ENCODE measurements around the gene PGAM2.

Gene PGAM2

DNA sequence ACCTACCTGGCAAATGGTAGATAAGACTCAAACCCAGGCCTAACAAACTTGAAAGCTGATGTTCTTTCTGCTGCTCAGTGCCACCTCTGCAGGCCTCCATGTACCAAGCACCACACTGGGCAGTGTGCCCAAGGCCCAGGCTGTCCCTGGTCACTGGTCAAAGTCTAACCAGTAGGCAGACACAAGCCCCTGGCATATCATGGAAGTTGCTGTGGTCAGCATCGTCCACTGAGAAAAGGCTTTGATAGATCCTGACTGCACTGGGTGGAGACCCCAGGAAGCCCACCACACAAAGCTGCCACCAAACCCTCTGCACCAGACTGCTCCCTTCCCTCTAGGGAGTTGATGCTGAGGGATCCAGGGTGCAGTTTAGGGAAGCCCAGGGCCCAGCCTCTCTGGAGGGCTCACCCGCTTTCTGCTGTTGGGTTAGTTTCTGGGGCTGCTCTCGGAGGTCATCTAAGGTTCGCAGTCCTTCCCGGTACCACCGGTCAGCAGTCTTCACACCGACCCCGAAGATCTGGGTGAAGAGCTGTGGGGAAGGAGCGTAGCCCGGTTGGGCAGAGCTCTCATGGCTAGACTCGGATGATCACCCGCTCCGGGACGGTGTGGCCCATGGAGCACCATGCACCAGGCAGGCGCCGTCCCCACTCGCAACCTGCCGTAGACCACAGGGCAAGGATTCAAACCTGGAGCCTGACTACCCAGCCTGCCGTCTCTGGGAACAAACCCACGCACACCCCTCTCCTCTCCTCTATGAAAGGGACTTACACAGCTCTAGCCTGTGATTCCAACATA, 10.9 kb upstream of the PGAM2 start:
- DNase-seq (ENCODE audit: low spot score): no peak
- Histone ChIP-seq H3K27me3 (ENCODE audit: insufficient read depth, poor library complexity, severe bottlenecking) (no peaks in the 10 kb centered on the region), H3K9me3 (ENCODE audit: severe bottlenecking) (no peaks in the 10 kb centered on the region), H3K36me3 (ENCODE audit: low read depth) (peaks cover 55% of the 10 kb centered on the region), H3K4me3 (ENCODE audit: severe bottlenecking) (no peak overlapping the region), H3K4me1 (ENCODE audit: insufficient read depth, poor library complexity, severe bottlenecking) (peaks cover 22% of the 10 kb centered on the region), H3K27ac (ENCODE audit: poor library complexity, severe bottlenecking) (peak overlapping the region; percentile 97)
- ATAC-seq (ENCODE audit: low read depth): no peak
- TF ChIP-seq, protein P1, sequence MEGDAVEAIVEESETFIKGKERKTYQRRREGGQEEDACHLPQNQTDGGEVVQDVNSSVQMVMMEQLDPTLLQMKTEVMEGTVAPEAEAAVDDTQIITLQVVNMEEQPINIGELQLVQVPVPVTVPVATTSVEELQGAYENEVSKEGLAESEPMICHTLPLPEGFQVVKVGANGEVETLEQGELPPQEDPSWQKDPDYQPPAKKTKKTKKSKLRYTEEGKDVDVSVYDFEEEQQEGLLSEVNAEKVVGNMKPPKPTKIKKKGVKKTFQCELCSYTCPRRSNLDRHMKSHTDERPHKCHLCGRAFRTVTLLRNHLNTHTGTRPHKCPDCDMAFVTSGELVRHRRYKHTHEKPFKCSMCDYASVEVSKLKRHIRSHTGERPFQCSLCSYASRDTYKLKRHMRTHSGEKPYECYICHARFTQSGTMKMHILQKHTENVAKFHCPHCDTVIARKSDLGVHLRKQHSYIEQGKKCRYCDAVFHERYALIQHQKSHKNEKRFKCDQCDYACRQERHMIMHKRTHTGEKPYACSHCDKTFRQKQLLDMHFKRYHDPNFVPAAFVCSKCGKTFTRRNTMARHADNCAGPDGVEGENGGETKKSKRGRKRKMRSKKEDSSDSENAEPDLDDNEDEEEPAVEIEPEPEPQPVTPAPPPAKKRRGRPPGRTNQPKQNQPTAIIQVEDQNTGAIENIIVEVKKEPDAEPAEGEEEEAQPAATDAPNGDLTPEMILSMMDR (IDR thresholded peaks at IDR 0.05; ENCODE audit: poor library complexity, severe bottlenecking): no peak

DNA sequence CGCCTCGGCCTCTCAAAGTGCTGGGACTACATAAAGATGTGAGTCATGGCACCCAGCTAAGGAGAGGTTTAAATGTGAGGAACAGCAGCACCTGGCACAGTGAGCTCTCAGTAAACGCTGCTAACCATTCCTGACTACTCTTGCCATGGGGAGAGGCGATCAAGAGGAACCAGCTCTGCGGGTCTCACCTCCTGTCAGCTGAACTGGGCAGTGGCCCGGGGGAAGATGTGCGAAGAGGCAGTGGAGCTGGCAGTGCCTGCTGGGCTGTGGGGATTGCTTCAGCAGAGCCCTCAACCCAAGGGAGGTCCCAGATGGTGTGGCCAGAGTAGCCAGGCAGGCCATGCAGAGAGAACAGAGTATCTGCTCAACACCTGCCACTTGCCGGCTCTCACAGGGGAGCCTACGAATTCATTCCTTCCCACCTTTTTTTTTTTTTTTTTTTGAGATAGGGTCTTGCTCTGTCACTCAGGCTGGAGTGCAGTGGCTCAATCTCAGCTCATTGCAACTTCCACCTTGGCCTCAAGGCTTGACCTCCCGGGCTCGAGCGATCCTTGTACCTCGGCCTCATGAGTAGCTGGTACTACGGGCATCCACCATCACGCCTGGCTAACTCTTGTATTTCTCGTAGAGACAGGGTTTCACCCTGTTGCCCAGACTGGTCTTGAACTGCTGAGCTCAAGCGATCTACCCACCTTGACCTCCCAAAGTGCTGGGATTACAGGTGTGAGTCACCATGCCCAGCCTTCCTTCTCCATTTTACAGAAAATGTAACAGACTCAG, 10.1 kb upstream of the PGAM2 start:
- DNase-seq (ENCODE audit: low spot score) (no peak), ATAC-seq (ENCODE audit: low read depth) (no peak)
- Histone ChIP-seq H3K36me3 (ENCODE audit: low read depth) (peaks cover 50% of the 10 kb centered on the region), H3K4me3 (ENCODE audit: severe bottlenecking) (no peak overlapping the region), H3K27ac (ENCODE audit: poor library complexity, severe bottlenecking) (peak overlapping the region; percentile 97), H3K9me3 (ENCODE audit: severe bottlenecking) (no peaks in the 10 kb centered on the region), H3K4me1 (ENCODE audit: insufficient read depth, poor library complexity, severe bottlenecking) (peaks cover 30% of the 10 kb centered on the region), H3K27me3 (ENCODE audit: insufficient read depth, poor library complexity, severe bottlenecking) (no peaks in the 10 kb centered on the region)
- TF ChIP-seq, protein P1 (IDR thresholded peaks at IDR 0.05; ENCODE audit: poor library complexity, severe bottlenecking): no peak

DNA sequence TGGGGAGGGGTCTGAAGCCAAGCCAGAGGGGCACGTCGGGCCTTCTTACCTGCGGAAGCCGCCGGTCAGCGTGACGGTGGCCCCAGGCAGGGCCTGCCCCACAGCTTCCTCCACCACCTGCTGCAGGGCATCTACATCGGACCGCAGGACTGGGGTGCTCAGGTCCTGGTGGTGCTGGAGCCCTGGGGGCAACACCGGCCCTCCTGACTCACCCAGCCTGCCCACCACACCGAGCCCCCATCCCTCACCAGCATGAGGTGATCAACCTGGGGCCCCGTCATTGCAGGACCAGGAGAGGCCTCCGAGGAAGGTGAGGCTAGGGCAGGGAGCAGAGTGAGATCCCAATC, 9.0 kb upstream of the PGAM2 start:
- no peaks in the 10 kb centered on the region for H3K9me3 ChIP-seq (ENCODE audit: severe bottlenecking)
- peak overlapping the region; percentile 97 for H3K27ac ChIP-seq (ENCODE audit: poor library complexity, severe bottlenecking)
- TF ChIP-seq, protein P1 (IDR thresholded peaks at IDR 0.05; ENCODE audit: poor library complexity, severe bottlenecking): no peak
- no peaks in the 10 kb centered on the region for H3K27me3 ChIP-seq (ENCODE audit: insufficient read depth, poor library complexity, severe bottlenecking)
- H3K4me3 ChIP-seq (ENCODE audit: severe bottlenecking): no peak overlapping the region
- peaks cover 39% of the 10 kb centered on the region for H3K36me3 ChIP-seq (ENCODE audit: low read depth)
- no peak for DNase-seq (ENCODE audit: low spot score)
- no peak for ATAC-seq (ENCODE audit: low read depth)
- peaks cover 34% of the 10 kb centered on the region for H3K4me1 ChIP-seq (ENCODE audit: insufficient read depth, poor library complexity, severe bottlenecking)

DNA sequence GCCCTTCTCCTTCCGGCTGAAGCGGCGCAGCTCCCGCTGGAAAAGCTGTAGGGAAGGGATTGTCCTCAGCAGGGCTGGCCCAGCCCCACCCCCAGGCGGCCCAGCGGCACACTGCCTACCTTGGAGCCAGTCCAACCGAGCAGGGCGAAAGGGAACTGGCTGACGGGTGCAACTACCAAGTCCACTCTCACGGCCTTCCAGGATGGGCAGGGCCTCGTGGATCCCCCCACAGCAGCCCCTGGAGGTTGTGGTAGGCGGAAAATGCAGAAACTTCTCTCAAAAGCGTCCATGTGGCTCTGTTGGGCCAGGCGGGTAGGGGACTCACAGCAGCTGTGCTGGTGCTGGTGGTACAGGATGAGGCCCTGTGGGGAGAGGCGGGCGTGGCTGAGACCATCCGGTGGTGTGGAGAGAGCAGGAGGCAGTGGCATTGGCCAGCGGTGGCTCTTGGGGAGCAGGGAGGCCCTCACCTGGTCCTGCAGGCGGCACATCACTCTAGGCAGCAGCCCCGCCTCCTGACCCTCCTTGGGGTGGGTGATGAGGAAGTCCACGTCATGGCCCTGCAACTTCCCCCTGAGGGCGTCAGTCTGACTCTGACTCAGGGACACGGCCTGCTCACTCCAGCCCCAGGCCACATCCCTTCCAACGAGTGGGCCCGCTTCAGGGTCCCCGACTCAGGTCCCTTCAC, 8.4 kb upstream of the PGAM2 start:
- ATAC-seq (ENCODE audit: low read depth) (peak; percentile 69), DNase-seq (ENCODE audit: low spot score) (peak; percentile 94)
- Histone ChIP-seq H3K27me3 (ENCODE audit: insufficient read depth, poor library complexity, severe bottlenecking) (no peaks in the 10 kb centered on the region), H3K4me1 (ENCODE audit: insufficient read depth, poor library complexity, severe bottlenecking) (peaks cover 34% of the 10 kb centered on the region), H3K4me3 (ENCODE audit: severe bottlenecking) (peak overlapping the region; percentile 23), H3K27ac (ENCODE audit: poor library complexity, severe bottlenecking) (peak overlapping the region; percentile 97), H3K36me3 (ENCODE audit: low read depth) (peaks cover 36% of the 10 kb centered on the region), H3K9me3 (ENCODE audit: severe bottlenecking) (no peaks in the 10 kb centered on the region)
- TF ChIP-seq, protein P1 (IDR thresholded peaks at IDR 0.05; ENCODE audit: poor library complexity, severe bottlenecking): no peak

Measured in RWPE2 (cell line).